ENCODE measurements around the gene TSEN15. TPM values are rescaled to one million over a fixed set of nuclear protein-coding genes. Genes with fewer than 3 reads are reported as not detected.

The TSEN15 gene
- total and polyA plus RNA-seq, 8 donors, result 33.8 to 50.1 (median 39.5) TPM

DNA sequence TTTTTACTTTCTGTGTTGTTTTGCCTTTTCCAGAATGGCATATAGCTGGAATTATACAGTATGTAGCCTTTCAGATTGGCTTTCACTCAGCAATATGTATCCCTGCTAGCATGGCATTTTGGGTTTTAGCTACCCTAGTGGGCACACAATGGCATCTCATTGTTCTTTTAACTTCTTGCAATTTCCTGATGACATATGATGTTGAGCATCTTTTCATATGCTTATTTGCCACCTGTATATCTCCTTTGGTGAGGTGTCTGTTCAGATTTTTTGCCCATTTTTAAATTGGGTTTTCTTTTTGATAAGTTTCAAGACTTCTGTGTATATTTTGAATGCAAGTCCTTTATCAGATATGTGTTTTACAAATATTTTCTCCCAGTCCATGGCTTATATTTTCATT lies 14.0 kb downstream of the TSEN15 start:
- ATAC-seq (no peak), DNase-seq (no peak)
- TF ChIP-seq CTCF (IDR thresholded peaks at IDR 0.05), result no peak
- Histone ChIP-seq H3K27me3 (no peaks in the 10 kb centered on the region), H3K4me3 (no peak overlapping the region), H3K9me3 (no peaks in the 10 kb centered on the region), H3K4me1 (no peaks in the 10 kb centered on the region), H3K36me3 (peaks cover 0 to 8% of the 10 kb centered on the region in 2 donors), H3K27ac (no peak overlapping the region)
- intact Hi-C loops (cut with DNase I), result no loop called here

DNA sequence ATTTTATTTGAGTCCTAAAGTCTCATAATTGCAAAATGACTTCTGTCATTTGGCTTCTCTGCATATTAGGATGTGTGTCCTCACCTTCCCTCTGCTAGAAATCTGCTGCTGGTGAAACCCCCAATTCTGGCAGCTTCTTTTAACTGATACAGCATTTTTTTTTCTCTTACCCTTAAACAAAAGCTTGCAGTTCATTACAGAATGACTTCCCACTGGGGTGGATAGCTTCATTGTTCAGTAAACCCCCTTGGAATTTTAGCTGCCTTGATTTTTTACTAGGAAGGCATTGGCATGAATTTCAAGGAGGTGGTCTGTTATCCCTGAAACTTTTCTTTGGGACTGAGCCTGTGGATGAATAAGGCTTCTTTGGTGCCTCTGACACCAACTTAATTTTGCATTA lies 16.8 kb downstream of the TSEN15 start:
- TF ChIP-seq CTCF (IDR thresholded peaks at IDR 0.05), result no peak
- H3K27me3 ChIP-seq, result no peaks in the 10 kb centered on the region
- H3K36me3 ChIP-seq, result peaks cover 0 to 18% of the 10 kb centered on the region in 2 donors
- ATAC-seq (no peak), DNase-seq (no peak)
- H3K4me1 ChIP-seq, result no peaks in the 10 kb centered on the region
- intact Hi-C loops (cut with DNase I), result no loop called here
- no peaks in the 10 kb centered on the region for H3K9me3 ChIP-seq
- H3K4me3 ChIP-seq, result no peak overlapping the region
- no peak overlapping the region for H3K27ac ChIP-seq

DNA sequence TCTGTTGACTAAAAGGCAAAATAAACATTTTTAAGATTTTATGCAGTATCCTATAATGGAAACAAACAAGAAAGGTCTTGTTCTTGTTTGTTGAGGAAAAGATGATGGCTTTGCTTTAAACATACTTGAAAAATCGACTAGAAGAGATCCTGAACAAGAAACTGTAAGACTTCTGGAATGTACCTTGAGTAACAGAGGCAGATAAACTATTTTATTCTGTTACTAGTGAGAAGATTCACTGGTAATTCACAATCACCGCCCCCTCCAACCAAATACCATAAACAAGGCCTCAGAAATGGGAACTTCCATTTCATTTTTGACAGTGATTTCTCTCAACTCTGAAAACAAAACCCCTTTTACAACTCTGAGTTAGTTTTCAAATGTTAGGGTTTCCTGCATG lies 18.1 kb downstream of the TSEN15 start:
- Histone ChIP-seq H3K27ac (no peak overlapping the region), H3K9me3 (no peaks in the 10 kb centered on the region), H3K4me1 (no peaks in the 10 kb centered on the region), H3K36me3 (peaks cover 0 to 20% of the 10 kb centered on the region in 2 donors), H3K27me3 (no peaks in the 10 kb centered on the region), H3K4me3 (no peak overlapping the region)
- intact Hi-C loops (cut with DNase I), result loop anchor here in 1 of 2 donors (10.0 kb wide), 1 partner anchor 495 kb away; no protein-coding TSS in a partner anchor
- ATAC-seq, result no peak
- DNase-seq, result no peak
- no peak for TF ChIP-seq CTCF (IDR thresholded peaks at IDR 0.05)

DNA sequence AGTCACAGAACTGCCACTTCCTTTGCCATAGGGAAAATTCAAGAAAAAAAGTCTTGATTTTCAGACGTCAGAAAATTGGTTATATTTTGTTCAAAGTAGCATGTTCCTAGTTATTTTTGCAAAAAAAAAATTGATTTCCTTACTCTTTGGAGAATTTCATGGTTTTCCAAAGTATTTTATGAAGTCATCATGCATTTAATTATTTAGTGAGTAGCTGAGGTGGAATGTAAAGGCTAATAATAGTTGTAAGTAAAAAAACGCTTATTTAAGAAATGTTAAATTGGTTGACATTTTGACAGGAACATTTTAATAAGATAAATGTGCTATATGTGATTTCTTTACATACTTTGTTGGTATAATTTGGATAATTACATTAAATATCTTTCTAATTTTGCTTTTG lies 20.8 kb downstream of the TSEN15 start:
- TF ChIP-seq CTCF (IDR thresholded peaks at IDR 0.05), result no peak
- Histone ChIP-seq H3K27ac (no peak overlapping the region), H3K36me3 (peaks cover 0 to 12% of the 10 kb centered on the region in 2 donors), H3K4me1 (peaks cover 0 to 7% of the 10 kb centered on the region in 2 donors), H3K27me3 (no peaks in the 10 kb centered on the region), H3K4me3 (no peak overlapping the region), H3K9me3 (no peaks in the 10 kb centered on the region)
- intact Hi-C loops (cut with DNase I), result loop anchor here in 1 of 2 donors (10.0 kb wide), 1 partner anchor 492 kb away; no protein-coding TSS in a partner anchor
- ATAC-seq (no peak), DNase-seq (no peak)

DNA sequence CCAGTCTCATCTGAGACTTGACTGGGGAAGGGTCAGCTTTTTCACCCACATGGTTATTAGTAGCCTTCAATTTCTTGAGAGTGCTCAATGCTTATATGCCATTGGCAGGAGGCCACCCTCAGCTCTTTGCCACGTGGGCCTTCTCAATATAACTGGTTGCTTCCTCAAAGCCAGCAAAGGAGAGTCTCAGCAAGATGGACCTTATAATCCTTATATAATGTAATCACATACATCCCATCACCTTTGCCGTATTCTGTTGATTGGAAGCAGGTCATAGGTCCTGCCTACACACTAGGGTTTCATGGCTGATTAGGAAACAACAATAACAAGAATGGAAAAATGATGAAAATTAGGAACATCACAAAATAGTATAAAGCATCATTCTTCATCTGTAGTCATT lies 22.9 kb downstream of the TSEN15 start:
- H3K4me1 ChIP-seq, result peaks cover 0 to 7% of the 10 kb centered on the region in 2 donors
- H3K36me3 ChIP-seq, result peaks cover 0 to 12% of the 10 kb centered on the region in 2 donors
- no peak overlapping the region for H3K4me3 ChIP-seq
- H3K27me3 ChIP-seq, result no peaks in the 10 kb centered on the region
- H3K27ac ChIP-seq, result no peak overlapping the region
- intact Hi-C loops (cut with DNase I), result loop anchor here in 1 of 2 donors (10.0 kb wide), 1 partner anchor 490 kb away; no protein-coding TSS in a partner anchor
- DNase-seq (no peak), ATAC-seq (no peak)
- no peak for TF ChIP-seq CTCF (IDR thresholded peaks at IDR 0.05)
- H3K9me3 ChIP-seq, result no peaks in the 10 kb centered on the region

Measured in left lung (tissue), 10 donors.